NCI-H146 (cell line): ENCODE data around the gene PIP4P1.
"Not testable (repeated sequence)": the region's sequence is repeated elsewhere in the genome, so short reads cannot be mapped to it uniquely, and the experiment has no call there.

ENCODE experiments used
- DNase-seq: peaks from one replicate; lab custom pipeline; 2025; lab: John Stamatoyannopoulos, UW

Gene PIP4P1

DNA sequence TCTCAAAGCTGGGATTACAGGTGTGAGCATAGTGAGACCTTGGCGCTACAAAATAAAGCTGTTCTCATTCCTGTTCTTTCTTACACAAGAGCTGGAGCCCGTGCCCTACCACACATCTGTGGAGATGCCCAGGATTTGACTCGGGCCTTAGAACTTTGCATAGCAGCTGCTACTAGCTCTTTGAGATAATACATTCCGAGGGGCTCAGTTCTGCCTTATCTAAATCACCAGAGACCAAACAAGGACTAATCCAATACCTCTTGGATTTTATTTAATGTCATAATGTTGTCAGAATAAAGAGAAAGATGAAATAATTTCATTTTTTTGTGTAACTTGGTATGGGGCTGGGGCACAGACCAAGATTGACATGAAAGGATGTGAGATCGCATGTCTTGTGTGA lies 15.5 kb upstream of the PIP4P1 start:
- DNase-seq, result no peak

DNA sequence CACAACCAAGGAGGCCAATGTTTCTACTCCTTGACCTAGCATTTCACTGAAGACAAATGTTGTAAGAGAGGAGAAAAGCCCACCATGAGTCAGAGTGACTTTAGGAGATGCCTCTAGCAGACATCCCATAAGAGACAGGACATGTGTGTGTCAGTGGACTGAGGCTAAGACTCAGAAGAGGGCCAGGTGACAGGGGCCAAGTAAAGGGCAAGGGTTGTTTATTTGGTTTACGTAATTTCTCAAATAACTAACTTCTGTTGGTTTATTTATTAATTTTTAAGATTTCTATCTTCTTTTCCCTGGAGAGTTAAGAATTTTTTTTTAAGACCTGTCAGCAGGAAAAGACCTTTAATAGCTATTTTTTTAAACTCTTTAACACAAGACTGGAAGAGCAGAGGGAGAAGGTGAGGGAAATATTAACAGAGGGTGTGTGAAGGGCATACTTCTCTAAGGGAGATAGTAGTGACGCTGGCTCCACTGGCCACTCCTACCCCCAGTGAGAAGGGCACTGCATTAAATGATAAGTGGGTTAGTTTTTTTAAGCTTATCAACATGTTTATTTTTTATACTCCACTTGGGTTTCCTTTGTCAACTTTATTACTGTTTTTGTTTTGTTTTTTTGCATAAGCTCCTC lies 11.4 kb upstream of the PIP4P1 start:
- DNase-seq, result no peak

DNA sequence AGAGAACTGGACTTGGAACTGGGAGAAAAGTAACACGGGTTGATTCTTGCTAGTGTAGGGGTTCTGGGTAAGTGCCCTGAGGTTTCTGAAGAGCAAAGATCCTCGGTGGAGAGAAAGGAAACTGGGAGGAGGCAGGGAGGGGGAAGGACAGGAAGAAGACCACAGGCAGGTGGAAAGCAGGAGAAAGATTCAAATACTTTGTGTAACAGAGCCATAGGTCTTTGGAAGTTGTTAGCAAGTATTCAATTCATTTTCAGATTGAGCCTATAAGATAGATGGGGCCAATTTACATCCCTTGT lies 9.3 kb upstream of the PIP4P1 start:
- peak; percentile 31 for DNase-seq

DNA sequence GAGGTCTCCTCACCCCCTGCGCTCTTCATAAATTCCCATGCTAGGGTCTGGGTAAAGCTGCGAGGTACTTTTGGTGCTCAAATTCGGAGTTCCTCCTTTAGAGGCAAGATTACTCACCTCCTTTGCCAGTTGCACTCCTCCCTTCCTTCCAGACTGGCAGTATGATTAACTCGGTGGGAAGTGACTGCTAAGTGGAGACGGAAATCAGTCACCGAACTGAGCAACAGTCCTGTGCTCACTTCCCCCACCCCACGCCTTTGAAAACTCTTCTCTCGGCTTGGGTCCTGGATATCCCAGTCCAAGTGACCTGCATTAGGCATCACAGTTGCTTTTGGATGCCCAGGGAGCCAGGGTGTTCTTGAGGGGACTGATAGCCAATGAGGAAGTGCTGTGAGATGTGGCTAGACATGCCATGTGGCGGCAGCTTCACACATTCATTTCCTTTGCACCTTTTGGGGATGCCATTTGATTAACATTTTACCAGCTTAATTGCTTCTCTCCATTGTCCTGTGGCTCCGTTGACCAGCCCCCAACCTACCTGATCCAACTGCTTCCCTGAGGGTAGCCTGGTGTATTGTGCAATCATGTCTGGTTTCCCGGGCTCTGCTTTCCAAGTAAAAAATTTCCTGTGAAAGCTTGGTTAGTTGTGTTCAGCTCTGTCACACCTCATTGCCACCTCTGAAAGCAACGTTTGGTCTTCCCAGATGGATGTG lies 8.8 kb upstream of the PIP4P1 start:
- peak; percentile 49 for DNase-seq

DNA sequence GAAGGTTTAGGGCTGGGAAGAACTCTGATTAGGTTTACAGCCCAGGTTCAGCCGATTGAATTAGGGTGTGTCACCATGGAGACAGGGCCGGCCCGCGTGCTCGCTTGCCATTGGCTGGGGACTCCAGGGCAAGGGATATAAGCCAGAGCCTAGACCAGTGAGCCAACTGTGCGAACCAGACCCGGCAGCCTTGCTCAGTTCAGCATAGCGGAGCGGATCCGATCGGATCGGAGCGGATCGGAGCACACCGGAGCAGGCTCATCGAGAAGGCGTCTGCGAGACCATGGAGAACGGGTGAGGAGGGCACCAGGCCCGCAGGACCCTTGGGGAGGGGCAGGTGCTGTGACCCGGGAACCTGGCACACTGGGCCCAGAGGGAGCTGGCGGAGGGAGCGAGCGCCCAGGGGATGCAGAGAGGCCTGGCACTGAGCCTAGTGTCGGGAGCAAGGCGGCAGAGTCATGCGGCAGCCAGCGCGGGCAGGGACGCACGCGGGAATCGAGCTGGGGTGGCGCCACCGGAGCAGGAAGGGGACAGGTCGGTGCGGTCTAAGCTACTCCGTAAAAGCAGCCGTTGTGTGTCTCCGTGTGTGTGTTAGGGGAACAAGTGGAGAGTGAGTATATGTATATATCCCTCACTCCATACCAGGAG lies 8.1 kb upstream of the PIP4P1 start, which contains the start of gene PNP:
Gene PNP, plus strand, starts transcription at position 165 of the 648 bp plus-strand sequence. Its CDS starts 119 bp downstream, at position 284.
- peak; percentile 95 for DNase-seq

DNA sequence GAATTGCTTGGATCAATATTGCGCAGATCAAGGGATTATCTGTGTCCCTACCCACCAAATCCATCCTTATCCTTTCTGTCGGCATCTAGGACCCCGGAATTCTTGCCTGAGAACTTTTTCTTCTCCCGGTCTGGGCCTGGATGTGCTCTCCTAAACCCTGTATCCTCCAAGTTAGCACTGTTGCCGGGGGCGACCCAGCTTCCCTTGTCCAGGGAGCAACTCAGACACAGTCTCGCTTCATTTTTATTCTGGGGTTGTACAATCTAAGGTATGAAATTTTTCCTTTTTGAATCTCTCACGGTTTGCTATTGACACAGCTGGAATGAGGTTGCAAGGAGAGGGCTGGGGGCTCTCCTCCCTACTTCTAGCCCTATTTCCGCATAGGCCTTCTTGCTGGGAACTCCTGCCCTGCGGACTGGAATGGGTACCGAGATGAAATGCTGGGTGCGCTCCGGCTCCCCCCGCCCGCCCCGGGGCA lies 7.6 kb upstream of the PIP4P1 start:
- no peak for DNase-seq

DNA sequence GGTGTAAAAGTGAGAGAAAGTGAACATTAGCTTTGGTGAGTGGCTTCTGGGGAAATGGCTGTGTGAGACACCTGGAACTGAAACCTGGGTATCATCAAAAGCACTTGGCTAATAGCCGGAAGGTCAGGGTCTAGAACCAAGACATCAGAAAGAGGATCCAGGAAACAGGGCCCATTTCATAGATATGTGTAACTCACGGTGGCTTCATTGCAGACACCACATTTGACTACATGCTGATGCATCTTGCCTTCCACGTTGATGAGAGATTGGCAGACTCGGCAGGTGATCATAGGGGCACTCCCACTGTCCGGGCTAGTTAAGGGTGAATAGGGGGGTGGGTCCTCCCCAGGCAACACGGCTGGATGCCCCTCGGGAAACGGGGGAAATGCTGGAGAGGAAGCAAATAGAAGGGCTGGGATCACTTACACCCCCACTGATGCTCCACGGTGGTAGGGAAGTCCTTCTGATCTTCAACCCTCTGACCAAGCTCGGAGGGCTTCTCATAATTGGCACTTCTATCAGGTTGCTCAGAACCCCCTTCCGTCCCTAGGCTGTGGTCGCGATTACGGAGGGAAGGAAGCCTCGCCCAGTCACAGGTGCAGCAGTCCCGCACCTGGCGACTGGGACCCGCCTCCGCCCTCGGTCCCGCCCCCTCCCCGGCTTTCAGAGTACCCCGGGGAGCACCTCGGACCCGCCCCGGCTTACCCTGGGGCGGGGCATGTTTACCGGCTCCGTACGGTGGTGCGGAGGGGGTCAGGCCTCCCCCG lies 593 bp downstream of the PIP4P1 start:
- peak; percentile 71 for DNase-seq

DNA sequence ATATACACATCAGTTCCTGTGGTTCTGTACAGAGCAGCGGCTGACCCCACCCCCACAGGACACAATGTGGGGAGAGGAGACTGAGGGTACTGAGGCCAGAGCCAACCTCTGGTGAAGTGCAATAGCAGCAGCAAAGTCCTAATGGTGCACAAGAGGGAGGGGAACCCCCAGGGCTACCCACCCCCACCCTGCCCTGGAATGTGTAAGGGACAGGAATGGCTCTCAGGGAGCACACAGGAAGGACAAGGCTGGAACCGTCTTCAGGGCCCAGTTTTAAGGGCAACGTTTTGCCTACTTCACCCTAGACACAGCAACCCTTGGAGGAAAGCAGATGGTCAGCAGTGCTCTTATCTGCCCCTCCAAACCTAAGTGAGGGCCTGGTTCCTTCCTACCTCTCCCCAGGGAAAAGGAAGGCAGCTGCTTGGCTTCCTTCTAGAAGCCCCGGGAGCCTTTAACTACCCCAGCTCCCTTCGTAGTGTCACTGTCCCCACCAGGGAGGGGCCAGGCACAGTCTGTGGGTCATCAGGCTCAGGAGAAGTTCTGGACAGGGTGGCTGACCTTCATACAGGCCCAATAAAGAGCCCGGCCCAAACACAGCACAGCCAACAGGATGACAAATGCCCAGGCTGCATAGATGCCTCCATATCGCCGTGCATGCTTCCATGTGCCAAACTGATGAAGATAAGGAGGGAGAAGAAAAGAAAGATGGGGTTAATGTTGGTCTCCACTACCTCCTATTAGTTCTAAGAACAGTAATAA lies 3.0 kb downstream of the PIP4P1 start:
- DNase-seq, result no peak

DNA sequence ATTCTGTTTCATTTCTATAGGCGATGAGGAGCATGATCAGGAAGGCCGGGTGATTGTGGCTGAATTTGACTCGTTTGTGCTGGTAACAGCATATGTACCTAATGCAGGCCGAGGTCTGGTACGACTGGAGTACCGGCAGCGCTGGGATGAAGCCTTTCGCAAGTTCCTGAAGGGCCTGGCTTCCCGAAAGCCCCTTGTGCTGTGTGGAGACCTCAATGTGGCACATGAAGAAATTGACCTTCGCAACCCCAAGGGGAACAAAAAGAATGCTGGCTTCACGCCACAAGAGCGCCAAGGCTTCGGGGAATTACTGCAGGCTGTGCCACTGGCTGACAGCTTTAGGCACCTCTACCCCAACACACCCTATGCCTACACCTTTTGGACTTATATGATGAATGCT lies 4.3 kb downstream of the PIP4P1 start:
- DNase-seq, result no peak

DNA sequence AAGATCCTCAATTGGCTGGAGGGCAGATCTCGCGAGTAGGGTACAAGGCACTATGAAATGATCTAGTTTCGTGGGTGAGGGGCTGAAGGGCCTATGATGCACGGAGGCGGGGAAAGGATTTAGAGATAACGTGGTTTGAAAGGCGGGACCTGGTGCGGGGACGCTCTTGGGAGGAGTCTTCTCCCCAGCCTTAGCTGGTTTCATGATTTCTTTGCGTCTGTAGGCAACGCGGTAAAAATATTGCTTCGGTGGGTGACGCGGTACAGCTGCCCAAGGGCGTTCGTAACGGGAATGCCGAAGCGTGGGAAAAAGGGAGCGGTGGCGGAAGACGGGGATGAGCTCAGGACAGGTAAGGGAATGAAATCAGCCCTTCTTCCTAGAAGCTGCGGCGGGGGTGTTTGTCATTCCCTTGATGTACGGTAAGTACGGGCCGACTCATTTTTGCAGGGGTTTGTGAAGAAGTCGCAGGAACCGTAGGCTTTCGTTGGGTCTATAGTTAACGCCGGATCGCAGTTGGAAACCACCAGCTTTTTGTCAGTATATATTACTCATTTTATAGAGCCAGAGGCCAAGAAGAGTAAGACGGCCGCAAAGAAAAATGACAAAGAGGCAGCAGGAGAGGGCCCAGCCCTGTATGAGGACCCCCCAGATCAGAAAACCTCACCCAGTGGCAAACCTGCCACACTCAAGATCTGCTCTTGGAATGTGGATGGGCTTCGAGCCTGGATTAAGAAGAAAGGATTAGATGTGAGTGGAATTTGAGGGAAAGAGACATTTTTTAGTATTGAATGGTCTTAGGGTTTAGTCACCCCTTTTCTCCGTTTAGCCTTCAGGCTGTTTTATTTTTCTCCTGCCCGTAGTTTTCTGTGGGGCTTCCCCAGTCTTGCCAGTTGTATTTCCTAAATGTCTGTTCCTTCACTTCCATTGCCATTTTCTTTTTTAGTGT lies 5.6 kb downstream of the PIP4P1 start:
- peak; percentile 84 for DNase-seq

DNA sequence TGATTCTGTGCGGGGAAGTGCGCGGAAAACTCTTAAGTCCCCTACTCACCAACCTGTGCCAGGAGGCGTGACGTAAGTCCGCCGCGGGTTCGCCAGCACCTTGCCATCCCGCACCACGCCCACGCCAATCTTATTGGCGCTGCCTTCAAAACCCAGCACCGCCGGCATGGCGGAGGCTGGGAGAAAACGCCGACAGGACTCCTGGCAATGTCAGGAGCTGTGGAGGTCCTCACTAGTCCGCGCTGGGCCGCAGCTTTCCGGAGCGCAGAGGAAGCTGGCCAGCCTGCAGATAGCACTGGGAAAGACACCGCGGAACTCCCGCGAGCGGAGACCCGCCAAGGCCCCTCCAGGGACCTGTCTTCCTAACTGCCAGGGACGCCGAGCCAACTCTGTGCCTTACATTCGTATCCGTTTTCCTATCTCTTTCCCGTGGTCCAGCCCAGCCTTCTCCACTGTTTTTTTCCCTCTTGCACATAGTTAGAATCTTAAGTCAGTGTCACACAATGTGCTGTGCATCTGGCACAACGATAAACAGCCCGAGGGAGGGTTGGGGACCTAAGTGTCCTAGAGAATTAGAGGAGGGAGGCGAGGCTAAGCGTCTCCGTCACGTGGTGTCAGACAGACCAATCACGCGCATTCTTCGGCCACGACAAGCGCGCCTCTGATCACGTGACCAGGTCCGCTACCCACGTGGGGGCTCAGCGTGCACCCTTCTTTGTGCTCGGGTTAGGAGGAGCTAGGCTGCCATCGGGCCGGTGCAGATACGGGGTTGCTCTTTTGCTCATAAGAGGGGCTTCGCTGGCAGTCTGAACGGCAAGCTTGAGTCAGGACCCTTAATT lies 6.5 kb downstream of the PIP4P1 start, which contains the start of the genes APEX1 and OSGEP:
Gene APEX1, plus strand, starts transcription at position 711 of the 839 bp plus-strand sequence. CDS start 420 bp downstream, outside the sequence.
Gene OSGEP, minus strand, starts transcription at position 297 of the 839 bp plus-strand sequence. Its CDS starts 129 bp downstream, at position 168.
- DNase-seq, result peak; percentile 99

DNA sequence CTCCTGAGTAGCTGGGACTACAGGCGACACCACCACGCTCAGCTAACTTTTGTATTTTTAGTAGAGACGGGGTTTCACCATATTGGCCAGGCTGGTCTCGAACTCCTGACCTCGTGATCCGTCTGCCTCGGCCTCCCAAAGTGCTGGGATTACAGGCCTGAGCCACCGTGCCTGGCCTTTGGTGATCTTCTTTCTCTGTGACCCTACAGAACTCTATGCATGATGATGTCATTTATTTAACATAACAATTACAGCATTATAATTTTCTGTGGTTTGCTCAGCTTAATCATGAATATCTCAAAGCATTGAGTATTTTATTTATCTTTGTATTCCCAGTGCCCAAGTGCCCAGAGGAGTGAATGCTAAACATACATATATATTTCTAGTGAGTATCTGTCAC lies 8.4 kb downstream of the PIP4P1 start:
- DNase-seq, result not testable (repeated sequence)

DNA sequence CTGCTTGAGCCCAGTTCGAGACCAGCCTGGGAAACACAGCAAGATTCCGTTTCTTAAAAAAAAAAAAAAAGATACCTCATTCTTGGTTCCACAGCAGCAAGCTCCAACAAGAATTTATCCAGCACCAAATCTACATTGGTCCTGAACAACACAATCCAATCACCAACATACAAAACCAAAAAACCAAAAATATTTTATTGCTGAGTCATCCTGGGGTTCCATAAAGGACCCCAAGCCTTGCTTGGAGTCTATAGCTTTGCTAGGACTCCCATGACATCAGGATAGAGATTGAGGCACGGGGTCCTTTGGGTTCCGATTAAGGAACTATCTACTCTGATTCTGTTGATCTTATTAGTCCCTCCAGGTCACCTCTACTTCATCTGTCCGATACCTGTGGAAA lies 14.3 kb downstream of the PIP4P1 start:
- no peak for DNase-seq

DNA sequence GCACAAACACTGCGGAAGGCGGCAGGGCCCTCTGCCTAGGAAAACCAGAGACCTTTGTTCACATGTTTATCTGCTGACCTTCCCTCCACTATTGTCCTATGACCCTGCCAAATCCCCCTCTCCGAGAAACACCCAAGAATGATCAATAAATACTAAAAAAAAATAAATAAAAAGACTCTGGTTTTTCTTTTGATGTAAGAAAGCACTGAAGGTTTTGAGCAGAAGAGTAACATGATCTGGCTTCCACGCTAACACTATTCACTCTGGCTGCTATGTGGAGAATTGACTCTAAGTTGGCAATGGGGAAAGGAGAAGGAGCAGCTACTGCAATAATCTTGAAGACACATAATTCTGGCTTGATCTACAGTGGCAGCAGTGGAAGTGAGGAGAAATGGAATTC lies 17.6 kb downstream of the PIP4P1 start:
- not testable (repeated sequence) for DNase-seq

DNA sequence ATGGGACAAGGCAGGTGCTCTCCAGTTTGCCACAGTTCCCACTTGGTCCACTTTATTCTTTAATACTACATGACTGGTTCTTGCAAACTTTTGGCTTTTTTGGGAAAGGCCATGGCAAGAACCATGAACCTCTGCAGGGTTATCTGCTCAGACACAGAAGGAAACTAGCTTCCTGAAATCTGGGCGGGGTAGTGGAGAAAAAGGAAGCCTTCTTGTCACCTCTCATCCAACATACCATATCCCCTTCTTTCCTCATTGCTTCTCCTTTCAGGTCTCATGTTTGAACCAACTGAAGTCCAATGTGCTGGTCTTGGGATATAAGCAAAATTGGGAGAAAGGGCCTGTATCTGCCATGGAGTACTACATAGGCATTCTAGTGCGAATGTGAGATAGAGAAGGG lies 19.8 kb downstream of the PIP4P1 start:
- no peak for DNase-seq

DNA sequence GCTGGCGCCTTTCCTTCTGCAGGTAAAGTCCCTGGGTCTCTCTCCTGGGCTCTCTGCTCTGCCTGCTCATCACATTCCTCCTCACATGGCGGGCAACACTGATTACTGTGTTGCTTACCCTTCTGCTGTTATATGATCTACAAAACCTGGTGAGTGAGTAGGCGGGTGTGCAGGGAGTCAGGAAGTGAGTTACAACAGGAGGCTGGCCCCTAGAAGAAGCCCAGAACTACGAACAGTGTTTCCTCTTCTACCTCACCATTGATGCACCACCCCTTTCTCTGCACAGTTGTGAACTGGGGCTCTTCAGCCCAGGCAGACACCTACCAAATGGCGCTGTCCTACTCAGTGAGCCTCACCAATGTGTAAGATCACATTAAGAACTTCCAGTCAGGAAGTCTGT lies 20.4 kb downstream of the PIP4P1 start:
- no peak for DNase-seq

DNA sequence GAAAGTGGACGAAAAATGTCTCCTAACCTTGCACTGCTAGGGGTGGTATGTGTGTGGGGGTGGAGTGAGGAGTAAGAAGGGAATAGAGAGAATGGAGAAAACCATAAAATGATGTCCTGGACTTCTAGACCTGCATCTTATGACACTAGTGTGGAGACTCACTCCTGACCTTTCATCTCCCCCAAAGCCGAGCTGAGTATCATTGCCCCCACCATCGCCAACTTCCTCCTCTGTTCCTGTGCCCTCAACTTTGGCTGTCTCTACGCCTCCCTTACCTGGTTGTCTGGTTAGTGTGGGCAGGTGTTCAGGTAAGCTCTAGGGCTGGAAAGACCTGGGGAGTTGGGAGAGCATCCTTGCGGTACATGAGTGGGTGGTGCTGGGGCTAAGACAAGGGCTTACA lies 20.8 kb downstream of the PIP4P1 start:
- DNase-seq, result no peak

DNA sequence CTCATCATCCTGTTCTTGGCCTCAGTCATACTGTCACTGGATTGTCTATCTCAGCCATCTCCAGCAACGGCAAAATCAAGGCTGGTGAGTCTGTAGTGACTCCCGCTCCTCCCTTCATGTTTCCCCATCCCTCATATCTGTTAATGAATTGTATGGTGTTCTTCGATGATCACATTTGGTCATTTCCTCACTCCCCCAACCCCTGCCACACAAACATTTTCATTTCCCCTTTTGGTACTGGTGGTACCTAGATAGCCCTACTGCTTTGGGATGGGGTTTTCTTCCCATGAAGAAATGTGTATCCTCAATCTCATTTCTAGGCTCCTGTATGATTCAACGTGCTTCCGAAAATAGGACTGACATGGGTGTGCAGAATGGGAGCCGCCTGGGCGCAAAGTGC lies 22.6 kb downstream of the PIP4P1 start:
- no peak for DNase-seq

DNA sequence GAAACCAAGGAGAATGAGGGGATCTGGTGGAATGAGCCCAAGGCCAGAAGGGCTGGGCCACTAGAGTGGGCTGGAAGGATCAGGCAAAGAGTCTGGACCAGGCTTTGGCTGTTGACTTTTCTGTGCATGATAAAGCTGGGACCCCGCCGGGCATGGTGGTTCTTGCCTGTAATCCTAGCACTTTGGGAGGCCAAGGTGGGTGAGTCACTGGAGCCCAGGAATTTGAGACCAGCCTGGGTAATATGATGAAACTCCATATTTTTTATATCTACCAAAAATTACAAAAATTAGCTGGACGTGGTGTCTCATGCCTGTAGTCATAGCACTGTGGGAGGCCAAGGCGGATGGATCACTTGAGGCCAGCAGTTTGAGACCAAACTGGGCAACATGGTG lies 24.9 kb downstream of the PIP4P1 start:
- DNase-seq, result no peak
